GM12872 (cell line): ENCODE data around the gene UROS.

ENCODE experiments used
- TF ChIP-seq, protein P1 (sequence below): IDR thresholded peaks from 3 replicates; pipeline ENCODE4 v1.5.1; 2011; ENCODE audit warnings: low read depth, mild to moderate bottlenecking, low read length, moderate library complexity; ENCODE audit not compliant: insufficient read depth

The UROS gene

DNA sequence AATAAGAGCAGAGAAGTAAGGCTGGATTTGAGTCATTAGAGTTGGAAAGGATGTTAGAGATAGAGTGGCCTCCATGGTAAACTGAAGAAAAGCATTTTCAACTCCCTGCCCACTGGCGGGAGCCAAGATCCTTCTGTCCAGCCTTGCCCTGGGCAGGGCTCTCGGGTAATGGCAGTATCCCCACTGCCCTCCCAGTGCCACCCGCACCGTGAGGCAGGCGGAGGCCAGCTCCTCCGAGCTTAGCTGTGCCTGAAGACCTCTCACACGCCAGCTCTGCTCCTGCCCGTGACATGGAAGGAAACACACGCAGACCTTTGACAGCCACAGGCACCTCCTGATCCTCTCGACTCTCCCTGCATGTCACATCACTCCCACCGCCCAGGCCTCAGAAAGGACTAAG lies 22.6 kb upstream of the UROS start:
- TF ChIP-seq, protein P1, sequence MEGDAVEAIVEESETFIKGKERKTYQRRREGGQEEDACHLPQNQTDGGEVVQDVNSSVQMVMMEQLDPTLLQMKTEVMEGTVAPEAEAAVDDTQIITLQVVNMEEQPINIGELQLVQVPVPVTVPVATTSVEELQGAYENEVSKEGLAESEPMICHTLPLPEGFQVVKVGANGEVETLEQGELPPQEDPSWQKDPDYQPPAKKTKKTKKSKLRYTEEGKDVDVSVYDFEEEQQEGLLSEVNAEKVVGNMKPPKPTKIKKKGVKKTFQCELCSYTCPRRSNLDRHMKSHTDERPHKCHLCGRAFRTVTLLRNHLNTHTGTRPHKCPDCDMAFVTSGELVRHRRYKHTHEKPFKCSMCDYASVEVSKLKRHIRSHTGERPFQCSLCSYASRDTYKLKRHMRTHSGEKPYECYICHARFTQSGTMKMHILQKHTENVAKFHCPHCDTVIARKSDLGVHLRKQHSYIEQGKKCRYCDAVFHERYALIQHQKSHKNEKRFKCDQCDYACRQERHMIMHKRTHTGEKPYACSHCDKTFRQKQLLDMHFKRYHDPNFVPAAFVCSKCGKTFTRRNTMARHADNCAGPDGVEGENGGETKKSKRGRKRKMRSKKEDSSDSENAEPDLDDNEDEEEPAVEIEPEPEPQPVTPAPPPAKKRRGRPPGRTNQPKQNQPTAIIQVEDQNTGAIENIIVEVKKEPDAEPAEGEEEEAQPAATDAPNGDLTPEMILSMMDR, result no peak

GRCh38 chr10:125844751-125845221 lies 21.7 kb upstream of the UROS start:
- TF ChIP-seq, protein P1, result no peak

- TF ChIP-seq, protein P1, result no peak
Measured at GRCh38 chr10:125843603-125844329, 20.7 kb upstream of the UROS start.

GRCh38 chr10:125840955-125841354 lies 17.9 kb upstream of the UROS start:
- TF ChIP-seq, protein P1, result no peak

DNA sequence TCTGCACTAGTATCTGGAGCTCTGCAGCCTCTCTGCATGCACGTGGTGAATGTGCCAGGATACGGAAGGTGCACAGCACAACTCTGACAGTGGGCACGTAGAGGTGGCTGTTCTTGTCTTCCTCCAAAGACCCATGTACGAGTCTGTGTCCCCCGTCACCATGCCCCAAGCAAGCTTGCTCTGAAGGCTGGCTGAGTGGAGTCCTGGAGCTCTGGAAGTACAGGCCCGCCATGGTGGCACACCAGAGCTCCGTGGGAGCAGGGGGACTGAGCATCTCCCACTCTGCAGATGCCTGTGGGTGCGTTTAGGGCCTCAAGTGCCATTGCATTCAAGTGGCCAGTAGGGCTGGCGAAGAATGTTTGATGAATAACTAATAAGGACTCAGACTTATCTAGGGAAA lies 17.3 kb upstream of the UROS start:
- TF ChIP-seq, protein P1, result no peak

GRCh38 chr10:125838802-125839575 lies 15.9 kb upstream of the UROS start:
- TF ChIP-seq, protein P1, result no peak

DNA sequence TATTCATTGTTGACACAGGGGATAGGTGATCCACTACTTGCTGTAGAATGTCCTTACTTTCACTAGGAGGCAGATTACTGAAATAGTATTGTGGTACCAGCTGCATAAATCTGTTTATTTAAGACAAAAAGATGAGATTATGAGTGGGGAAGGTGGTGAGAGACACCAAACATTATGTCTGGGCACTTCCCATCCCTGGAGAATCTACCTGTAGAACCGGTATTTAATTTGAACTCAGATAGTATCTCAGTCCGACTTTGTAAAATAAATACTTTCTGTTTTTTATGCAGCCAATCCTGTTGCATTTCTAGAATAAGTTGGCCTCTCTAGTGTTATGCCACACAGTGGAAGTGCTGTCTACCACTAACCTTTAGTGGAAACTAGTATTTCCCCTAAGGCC lies 13.7 kb upstream of the UROS start:
- TF ChIP-seq, protein P1, result no peak
